GM23338 (cell line): ENCODE results near the gene ARHGEF3. TPM values are rescaled to one million over a fixed set of nuclear protein-coding genes. Genes with fewer than 3 reads are reported as not detected.
A peak's percentile ranks its signal among the peaks of the same experiment; 100 is the strongest.

ENCODE experiments used
- ATAC-seq: fragments of 200-7000 bp; cut with Tn5 transposase; 3 replicates; pipeline ENCODE4 v1.9.1; 2020
- DNase-seq: peaks from one replicate; pipeline ENCODE4 v3.0.0-alpha.2; 2015; ENCODE audit warnings: low spot score
- H2AFZ ChIP-seq: fragments of 200-600 bp; sonication (generic); 2 replicates; pipeline ENCODE4 v1.8.0; 2016; ENCODE audit warnings: antibody characterized with exemption, mild to moderate bottlenecking, moderate library complexity
- H3F3A ChIP-seq: fragments of 200-600 bp; sonication (generic); replicated peaks from 2 replicates; pipeline ENCODE4 v1.8.0; 2017; ENCODE audit warnings: antibody characterized with exemption, mixed run types, low read depth
- H3K27ac ChIP-seq: fragments of 200-600 bp; sonication (generic); 2 replicates; pipeline ENCODE4 v1.6.1; 2016; ENCODE audit warnings: low read depth
- H3K27me3 ChIP-seq: fragments of 200-600 bp; sonication (generic); 2 replicates; pipeline ENCODE4 v1.8.0; 2016; ENCODE audit warnings: mild to moderate bottlenecking, mixed run types, moderate library complexity; ENCODE audit not compliant: insufficient read depth
- H3K36me3 ChIP-seq: fragments of 200-600 bp; sonication (generic); 2 replicates; pipeline ENCODE4 v1.8.0; 2016; ENCODE audit warnings: mild to moderate bottlenecking; ENCODE audit not compliant: insufficient read depth
- H3K4me1 ChIP-seq: fragments of 200-600 bp; sonication (generic); 2 replicates; pipeline ENCODE4 v1.8.0; 2016; ENCODE audit warnings: mild to moderate bottlenecking, moderate library complexity; ENCODE audit not compliant: insufficient read depth
- H3K4me2 ChIP-seq: fragments of 200-600 bp; sonication (generic); 2 replicates; pipeline ENCODE4 v1.7.1; 2017; ENCODE audit warnings: mixed run types
- H3K4me3 ChIP-seq: fragments of 200-600 bp; sonication (generic); 2 replicates; pipeline ENCODE4 v1.6.1; 2016; ENCODE audit warnings: mixed run types
- H3K79me2 ChIP-seq: fragments of 200-600 bp; sonication (generic); replicated peaks from 2 replicates; pipeline ENCODE4 v1.8.0; 2017; ENCODE audit warnings: mild to moderate bottlenecking; ENCODE audit not compliant: insufficient read depth
- H3K9me2 ChIP-seq: fragments of 200-600 bp; sonication (generic); 2 replicates; pipeline ENCODE4 v1.8.0; 2017; ENCODE audit not compliant: insufficient read depth
- H4K20me1 ChIP-seq: fragments of 200-600 bp; sonication (generic); replicated peaks from 2 replicates; pipeline ENCODE4 v1.8.0; 2017; ENCODE audit warnings: mild to moderate bottlenecking; ENCODE audit not compliant: insufficient read depth
- H3K27ac Mint-ChIP-seq: 2 replicates; pipeline ENCODE4 v1.8.0; 2020; ENCODE audit warnings: inconsistent platforms, mild to moderate bottlenecking, moderate library complexity, mixed read lengths
- H3K27me3 Mint-ChIP-seq: 3 replicates; pipeline ENCODE4 v1.8.0; 2022; ENCODE audit warnings: low read depth, mild to moderate bottlenecking, moderate library complexity, mixed read lengths, inconsistent platforms; ENCODE audit not compliant: insufficient read depth, poor library complexity
- H3K36me3 Mint-ChIP-seq: 3 replicates; pipeline ENCODE4 v1.8.0; 2021; ENCODE audit warnings: low read depth, mild to moderate bottlenecking, inconsistent platforms, moderate library complexity, mixed read lengths
- H3K4me1 Mint-ChIP-seq: 3 replicates; pipeline ENCODE4 v1.8.0; 2020; ENCODE audit warnings: mild to moderate bottlenecking, inconsistent platforms, mixed read lengths
- H3K4me3 Mint-ChIP-seq: 3 replicates; pipeline ENCODE4 v1.8.0; 2021; ENCODE audit warnings: moderate library complexity, mild to moderate bottlenecking, inconsistent platforms, mixed read lengths
- H3K9me3 Mint-ChIP-seq: 3 replicates; pipeline ENCODE4 v1.8.0; 2020; ENCODE audit warnings: moderate library complexity, mild to moderate bottlenecking, inconsistent platforms, mixed read lengths
- EZH2 ChIP-seq: fragments of 200-600 bp; sonication (generic); IDR thresholded peaks from one replicate; pipeline ENCODE4 v1.8.0; 2017; ENCODE audit warnings: antibody characterized with exemption, mild to moderate bottlenecking, low read depth; ENCODE audit not compliant: unreplicated experiment
- NANOG ChIP-seq: IDR thresholded peaks from 2 replicates; pipeline ENCODE4 v1.6.1; 2016; ENCODE audit warnings: antibody characterized with exemption, borderline replicate concordance
- POLR2AphosphoS5 ChIP-seq: IDR thresholded peaks from 2 replicates; pipeline ENCODE4 v1.6.1; 2016; ENCODE audit warnings: antibody characterized with exemption, low read depth
- STAT1 ChIP-seq: IDR thresholded peaks from one replicate; pipeline ENCODE4 v1.6.1; 2016; ENCODE audit warnings: antibody characterized with exemption; ENCODE audit not compliant: unreplicated experiment
- ZNF331 ChIP-seq: fragments of 250-450 bp; sonication (Bioruptor Pico); IDR thresholded peaks from 2 replicates; pipeline ENCODE4 v1.5.0; 2020; ENCODE audit warnings: low read depth, mild to moderate bottlenecking, moderate library complexity
- polyA plus RNA-seq: library from polyadenylated mRNA; unstranded; fragments of >200 nt; fragmentation: Nextera tagmentation; extraction: Ambion mirVana; gene quantifications from 2 replicates; pipeline ENCODE4 v1.2.1, GENCODE V29; 2016
- total RNA-seq: library from RNA; depleted of rRNA; stranded (reverse); fragments of >200 nt; shearing (Covaris generic); gene quantifications from 2 replicates; pipeline ENCODE4 v1.2.3, GENCODE V29; 2014
- TF ChIP-seq, protein P1 (sequence below), 2 experiments: fragments of 200-600 bp in 1 of 2; sonication (generic) in 1 of 2; conservative IDR thresholded peaks; 2 replicates each; pipeline versions ENCODE4 v1.5.1 to v1.6.1; 2016 to 2017; ENCODE audit warnings: antibody characterized with exemption in 2 of 2, low read depth in 2 of 2, mild to moderate bottlenecking in 2 of 2, moderate library complexity in 1 of 2
- TF ChIP-seq, protein P2 (sequence below): fragments of 250-450 bp; sonication (Bioruptor Pico); IDR thresholded peaks from 2 replicates; pipeline ENCODE4 v1.5.0; 2020; ENCODE audit warnings: mild to moderate bottlenecking, moderate library complexity

The ARHGEF3 gene
- total and polyA plus RNA-seq, 2 experiments from 2014 or later: 5.0 to 5.1 TPM

DNA sequence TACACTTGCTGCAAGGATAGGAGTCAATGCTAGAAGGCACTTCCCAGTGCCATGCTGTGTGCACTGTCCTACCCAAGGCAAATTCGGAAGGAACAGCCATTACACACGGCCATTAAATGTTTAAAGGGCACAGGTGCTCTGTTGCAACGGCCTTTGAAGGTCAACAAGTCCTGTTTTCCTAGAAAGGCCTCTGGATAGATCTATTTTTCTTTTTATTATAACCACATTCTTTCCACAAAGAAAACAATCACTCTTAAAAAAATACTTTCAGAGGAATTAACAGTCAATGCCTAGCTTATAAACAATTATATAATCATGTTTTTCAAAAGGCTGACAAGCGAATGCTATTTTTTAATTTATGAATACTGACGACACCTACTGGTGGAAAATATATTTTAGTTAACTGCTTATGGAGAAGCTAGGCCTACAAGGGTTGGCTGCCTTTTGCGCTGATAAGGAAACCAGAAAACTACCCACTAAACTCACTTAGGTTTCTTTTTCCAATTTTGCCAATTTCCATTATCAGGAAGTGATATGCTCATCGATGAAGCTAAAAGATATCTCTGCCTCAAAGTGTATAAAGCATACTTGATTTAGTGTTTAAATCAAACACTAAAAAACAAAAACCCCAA, 2.4 kb downstream of the ARHGEF3 start:
- DNase-seq: peak; percentile 81
- no peak overlapping the region for H3K4me3 Mint-ChIP-seq

DNA sequence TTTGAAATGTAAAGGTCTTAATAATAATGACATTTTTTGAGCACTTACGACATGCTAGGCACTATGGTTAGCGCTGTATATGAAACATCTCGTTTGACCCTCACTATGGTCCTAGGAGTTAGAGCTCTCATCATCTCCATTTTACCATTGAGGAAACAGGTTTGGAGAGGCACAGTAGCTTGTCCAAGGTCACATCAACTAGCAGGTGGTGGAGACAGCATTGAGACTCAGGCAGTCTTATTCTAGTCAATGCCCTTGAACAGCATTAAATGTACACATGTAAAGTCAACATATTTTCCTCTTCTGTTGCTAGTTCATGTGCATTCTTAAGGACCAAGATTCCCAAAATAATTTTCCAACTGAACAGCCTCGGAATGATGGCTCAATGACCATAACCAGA, 4.8 kb downstream of the ARHGEF3 start:
- Mint-ChIP-seq H3K4me1 (peaks cover 15% of the 10 kb centered on the region), H3K36me3 (no peaks in the 10 kb centered on the region), H3K9me3 (no peaks in the 10 kb centered on the region), H3K27me3 (peaks cover 6% of the 10 kb centered on the region), H3K27ac (no peak overlapping the region), H3K4me3 (no peak overlapping the region)
- Histone ChIP-seq H3K36me3 (no peaks in the 10 kb centered on the region), H3F3A (no peaks in the 10 kb centered on the region), H2AFZ (no peak overlapping the region), H3K4me3 (no peak overlapping the region), H3K9me2 (no peaks in the 10 kb centered on the region), H3K27ac (no peak overlapping the region), H3K27me3 (peaks cover 10% of the 10 kb centered on the region; the same call in 1 of the 2 replicates), H3K4me1 (peaks cover 6% of the 10 kb centered on the region; the same call in 1 of the 2 replicates), H3K4me2 (no peak overlapping the region), H3K79me2 (no peaks in the 10 kb centered on the region), H4K20me1 (no peaks in the 10 kb centered on the region; the same call in 1 of the 2 replicates)
- ATAC-seq (no peak), DNase-seq (no peak)
- TF ChIP-seq, protein P1, sequence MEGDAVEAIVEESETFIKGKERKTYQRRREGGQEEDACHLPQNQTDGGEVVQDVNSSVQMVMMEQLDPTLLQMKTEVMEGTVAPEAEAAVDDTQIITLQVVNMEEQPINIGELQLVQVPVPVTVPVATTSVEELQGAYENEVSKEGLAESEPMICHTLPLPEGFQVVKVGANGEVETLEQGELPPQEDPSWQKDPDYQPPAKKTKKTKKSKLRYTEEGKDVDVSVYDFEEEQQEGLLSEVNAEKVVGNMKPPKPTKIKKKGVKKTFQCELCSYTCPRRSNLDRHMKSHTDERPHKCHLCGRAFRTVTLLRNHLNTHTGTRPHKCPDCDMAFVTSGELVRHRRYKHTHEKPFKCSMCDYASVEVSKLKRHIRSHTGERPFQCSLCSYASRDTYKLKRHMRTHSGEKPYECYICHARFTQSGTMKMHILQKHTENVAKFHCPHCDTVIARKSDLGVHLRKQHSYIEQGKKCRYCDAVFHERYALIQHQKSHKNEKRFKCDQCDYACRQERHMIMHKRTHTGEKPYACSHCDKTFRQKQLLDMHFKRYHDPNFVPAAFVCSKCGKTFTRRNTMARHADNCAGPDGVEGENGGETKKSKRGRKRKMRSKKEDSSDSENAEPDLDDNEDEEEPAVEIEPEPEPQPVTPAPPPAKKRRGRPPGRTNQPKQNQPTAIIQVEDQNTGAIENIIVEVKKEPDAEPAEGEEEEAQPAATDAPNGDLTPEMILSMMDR (conservative IDR thresholded peaks at IDR 0.05; ENCODE audit: low read depth in 2 of 2): no peak
- TF ChIP-seq NANOG (no peak), POLR2AphosphoS5 (no peak), ZNF331 (CRISPR knock-in tag) (no peak), EZH2 (no peak)
- TF ChIP-seq, protein P2, sequence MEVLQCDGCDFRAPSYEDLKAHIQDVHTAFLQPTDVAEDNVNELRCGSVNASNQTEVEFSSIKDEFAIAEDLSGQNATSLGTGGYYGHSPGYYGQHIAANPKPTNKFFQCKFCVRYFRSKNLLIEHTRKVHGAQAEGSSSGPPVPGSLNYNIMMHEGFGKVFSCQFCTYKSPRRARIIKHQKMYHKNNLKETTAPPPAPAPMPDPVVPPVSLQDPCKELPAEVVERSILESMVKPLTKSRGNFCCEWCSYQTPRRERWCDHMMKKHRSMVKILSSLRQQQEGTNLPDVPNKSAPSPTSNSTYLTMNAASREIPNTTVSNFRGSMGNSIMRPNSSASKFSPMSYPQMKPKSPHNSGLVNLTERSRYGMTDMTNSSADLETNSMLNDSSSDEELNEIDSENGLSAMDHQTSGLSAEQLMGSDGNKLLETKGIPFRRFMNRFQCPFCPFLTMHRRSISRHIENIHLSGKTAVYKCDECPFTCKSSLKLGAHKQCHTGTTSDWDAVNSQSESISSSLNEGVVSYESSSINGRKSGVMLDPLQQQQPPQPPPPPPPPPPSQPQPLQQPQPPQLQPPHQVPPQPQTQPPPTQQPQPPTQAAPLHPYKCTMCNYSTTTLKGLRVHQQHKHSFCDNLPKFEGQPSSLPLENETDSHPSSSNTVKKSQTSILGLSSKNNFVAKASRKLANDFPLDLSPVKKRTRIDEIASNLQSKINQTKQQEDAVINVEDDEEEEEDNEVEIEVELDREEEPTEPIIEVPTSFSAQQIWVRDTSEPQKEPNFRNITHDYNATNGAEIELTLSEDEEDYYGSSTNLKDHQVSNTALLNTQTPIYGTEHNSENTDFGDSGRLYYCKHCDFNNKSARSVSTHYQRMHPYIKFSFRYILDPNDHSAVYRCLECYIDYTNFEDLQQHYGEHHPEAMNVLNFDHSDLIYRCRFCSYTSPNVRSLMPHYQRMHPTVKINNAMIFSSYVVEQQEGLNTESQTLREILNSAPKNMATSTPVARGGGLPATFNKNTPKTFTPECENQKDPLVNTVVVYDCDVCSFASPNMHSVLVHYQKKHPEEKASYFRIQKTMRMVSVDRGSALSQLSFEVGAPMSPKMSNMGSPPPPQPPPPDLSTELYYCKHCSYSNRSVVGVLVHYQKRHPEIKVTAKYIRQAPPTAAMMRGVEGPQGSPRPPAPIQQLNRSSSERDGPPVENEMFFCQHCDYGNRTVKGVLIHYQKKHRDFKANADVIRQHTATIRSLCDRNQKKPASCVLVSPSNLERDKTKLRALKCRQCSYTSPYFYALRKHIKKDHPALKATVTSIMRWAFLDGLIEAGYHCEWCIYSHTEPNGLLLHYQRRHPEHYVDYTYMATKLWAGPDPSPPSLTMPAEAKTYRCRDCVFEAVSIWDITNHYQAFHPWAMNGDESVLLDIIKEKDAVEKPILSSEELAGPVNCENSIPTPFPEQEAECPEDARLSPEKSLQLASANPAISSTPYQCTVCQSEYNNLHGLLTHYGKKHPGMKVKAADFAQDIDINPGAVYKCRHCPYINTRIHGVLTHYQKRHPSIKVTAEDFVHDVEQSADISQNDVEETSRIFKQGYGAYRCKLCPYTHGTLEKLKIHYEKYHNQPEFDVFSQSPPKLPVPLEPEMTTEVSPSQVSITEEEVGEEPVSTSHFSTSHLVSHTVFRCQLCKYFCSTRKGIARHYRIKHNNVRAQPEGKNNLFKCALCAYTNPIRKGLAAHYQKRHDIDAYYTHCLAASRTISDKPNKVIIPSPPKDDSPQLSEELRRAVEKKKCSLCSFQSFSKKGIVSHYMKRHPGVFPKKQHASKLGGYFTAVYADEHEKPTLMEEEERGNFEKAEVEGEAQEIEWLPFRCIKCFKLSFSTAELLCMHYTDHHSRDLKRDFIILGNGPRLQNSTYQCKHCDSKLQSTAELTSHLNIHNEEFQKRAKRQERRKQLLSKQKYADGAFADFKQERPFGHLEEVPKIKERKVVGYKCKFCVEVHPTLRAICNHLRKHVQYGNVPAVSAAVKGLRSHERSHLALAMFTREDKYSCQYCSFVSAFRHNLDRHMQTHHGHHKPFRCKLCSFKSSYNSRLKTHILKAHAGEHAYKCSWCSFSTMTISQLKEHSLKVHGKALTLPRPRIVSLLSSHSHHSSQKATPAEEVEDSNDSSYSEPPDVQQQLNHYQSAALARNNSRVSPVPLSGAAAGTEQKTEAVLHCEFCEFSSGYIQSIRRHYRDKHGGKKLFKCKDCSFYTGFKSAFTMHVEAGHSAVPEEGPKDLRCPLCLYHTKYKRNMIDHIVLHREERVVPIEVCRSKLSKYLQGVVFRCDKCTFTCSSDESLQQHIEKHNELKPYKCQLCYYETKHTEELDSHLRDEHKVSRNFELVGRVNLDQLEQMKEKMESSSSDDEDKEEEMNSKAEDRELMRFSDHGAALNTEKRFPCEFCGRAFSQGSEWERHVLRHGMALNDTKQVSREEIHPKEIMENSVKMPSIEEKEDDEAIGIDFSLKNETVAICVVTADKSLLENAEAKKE: no peak

More for the DNA sequence above, 2.4 kb downstream of the ARHGEF3 start:
- Histone ChIP-seq H2AFZ (no peak overlapping the region), H3K4me2 (no peak overlapping the region), H3K27me3 (peaks cover 10% of the 10 kb centered on the region; the same call in 1 of the 2 replicates), H3F3A (no peaks in the 10 kb centered on the region), H3K9me2 (no peaks in the 10 kb centered on the region), H3K79me2 (no peaks in the 10 kb centered on the region), H3K27ac (no peak overlapping the region), H3K4me3 (no peak overlapping the region), H3K4me1 (peaks cover 6% of the 10 kb centered on the region; the same call in 1 of the 2 replicates), H3K36me3 (no peaks in the 10 kb centered on the region), H4K20me1 (no peaks in the 10 kb centered on the region; the same call in 1 of the 2 replicates)
- no peak overlapping the region for H3K27ac Mint-ChIP-seq
- H3K27me3 Mint-ChIP-seq: peaks cover 8% of the 10 kb centered on the region
- peaks cover 15% of the 10 kb centered on the region for H3K4me1 Mint-ChIP-seq
- TF ChIP-seq STAT1: no peak
- TF ChIP-seq, protein P1 (conservative IDR thresholded peaks at IDR 0.05; ENCODE audit: low read depth in 2 of 2): peak; percentile 43 to 83
- no peaks in the 10 kb centered on the region for H3K36me3 Mint-ChIP-seq
- no peaks in the 10 kb centered on the region for H3K9me3 Mint-ChIP-seq
- ATAC-seq: no peak
